Peyer's patch (tissue), 4 donors: ENCODE data around the gene UNC93A.

Experiments
- POLR2A ChIP-seq, 2 donors: fragments of 450-650 bp; IDR thresholded peaks; one replicate each; pipeline ENCODE4 v1.5.1; 2017; ENCODE audit warnings: antibody characterized with exemption in 2 of 2, mild to moderate bottlenecking in 2 of 2, moderate library complexity in 2 of 2
- TF ChIP-seq, protein P1 (sequence below), 6 experiments: fragments of 450-650 bp in 4 of 6; fragments of 200-600 bp in 2 of 6; sonication (generic) in 1 of 6; IDR thresholded peaks; one replicate each; pipeline ENCODE4 v1.5.1; 2017 to 2019; ENCODE audit warnings: antibody characterized with exemption in 6 of 6, mild to moderate bottlenecking in 3 of 6, moderate library complexity in 1 of 6

GRCh38 chr6:167293590-167294091 lies 2.5 kb downstream of the UNC93A start:
- TF ChIP-seq, protein P1, sequence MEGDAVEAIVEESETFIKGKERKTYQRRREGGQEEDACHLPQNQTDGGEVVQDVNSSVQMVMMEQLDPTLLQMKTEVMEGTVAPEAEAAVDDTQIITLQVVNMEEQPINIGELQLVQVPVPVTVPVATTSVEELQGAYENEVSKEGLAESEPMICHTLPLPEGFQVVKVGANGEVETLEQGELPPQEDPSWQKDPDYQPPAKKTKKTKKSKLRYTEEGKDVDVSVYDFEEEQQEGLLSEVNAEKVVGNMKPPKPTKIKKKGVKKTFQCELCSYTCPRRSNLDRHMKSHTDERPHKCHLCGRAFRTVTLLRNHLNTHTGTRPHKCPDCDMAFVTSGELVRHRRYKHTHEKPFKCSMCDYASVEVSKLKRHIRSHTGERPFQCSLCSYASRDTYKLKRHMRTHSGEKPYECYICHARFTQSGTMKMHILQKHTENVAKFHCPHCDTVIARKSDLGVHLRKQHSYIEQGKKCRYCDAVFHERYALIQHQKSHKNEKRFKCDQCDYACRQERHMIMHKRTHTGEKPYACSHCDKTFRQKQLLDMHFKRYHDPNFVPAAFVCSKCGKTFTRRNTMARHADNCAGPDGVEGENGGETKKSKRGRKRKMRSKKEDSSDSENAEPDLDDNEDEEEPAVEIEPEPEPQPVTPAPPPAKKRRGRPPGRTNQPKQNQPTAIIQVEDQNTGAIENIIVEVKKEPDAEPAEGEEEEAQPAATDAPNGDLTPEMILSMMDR (IDR thresholded peaks at IDR 0.05), result no peak
- TF ChIP-seq POLR2A (IDR thresholded peaks at IDR 0.05), result no peak
